GM18520 (cell line): ENCODE measurements around the gene THSD4.

Source experiments
- ATAC-seq: cut with Tn5 transposase; IDR thresholded peaks from one replicate; pipeline ENCODE4 v1.9.1; 2021; ENCODE audit not compliant: unreplicated experiment

THSD4 gene

DNA sequence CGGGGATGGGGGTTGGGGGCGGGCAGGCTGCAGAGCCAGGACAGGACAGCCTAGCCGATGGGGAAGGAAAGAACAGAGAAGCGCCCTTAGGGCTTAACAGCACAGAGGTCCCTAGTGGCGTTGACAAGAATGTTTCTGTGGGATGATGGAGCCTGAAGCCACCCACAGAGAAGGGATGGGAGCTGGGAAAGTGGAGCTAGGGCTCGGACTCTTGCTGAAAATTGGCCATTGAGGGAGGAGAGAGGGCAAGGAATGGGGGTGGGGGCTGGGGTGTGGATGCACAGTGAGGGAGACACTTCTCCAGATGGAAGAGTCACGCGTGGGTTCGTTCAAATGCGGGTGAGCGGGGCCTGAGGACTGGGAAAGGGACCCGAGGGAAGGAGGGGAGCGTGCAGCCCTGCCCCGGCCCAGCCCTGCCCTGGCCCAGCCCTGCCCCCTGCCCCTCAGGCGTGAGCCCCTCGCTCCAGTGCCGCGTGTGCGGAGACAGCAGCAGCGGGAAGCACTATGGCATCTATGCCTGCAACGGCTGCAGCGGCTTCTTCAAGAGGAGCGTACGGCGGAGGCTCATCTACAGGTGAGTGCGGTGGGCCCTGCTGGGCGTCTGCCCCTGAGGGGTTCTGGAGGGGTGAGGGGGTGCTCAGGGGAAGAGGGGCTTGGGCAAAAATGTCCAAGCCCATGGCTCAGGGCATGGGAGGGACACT is 695.9 kb downstream of the THSD4 start:
- no peak for ATAC-seq

DNA sequence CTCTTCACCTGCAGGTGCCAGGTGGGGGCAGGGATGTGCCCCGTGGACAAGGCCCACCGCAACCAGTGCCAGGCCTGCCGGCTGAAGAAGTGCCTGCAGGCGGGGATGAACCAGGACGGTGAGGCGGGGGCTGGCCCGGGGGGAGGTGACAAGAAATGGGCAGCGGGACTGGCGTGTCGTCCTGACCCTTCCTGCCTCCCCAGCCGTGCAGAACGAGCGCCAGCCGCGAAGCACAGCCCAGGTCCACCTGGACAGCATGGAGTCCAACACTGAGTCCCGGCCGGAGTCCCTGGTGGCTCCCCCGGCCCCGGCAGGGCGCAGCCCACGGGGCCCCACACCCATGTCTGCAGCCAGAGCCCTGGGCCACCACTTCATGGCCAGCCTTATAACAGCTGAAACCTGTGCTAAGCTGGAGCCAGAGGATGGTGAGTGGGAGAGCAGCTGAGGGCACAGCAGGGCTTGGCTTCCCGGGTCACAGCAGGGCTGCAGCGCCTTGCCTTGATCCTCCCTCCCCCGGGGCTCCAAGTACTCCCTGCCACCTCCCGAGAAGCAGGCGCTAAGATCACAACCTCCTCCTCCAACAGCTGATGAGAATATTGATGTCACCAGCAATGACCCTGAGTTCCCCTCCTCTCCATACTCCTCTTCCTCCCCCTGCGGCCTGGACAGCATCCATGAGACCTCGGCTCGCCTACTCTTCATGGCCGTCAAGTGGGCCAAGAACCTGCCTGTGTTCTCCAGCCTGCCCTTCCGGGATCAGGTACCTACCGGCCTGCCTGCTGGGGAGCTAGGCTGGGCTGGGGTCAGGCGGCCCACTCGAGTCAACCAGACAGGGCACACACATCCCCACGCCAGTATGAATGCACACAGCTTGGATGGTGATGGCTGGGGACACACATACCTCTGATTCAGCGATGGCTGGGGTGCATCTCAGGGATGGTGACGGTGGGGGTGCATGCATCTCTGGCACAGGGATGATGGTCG is 696.8 kb downstream of the THSD4 start:
- no peak for ATAC-seq

DNA sequence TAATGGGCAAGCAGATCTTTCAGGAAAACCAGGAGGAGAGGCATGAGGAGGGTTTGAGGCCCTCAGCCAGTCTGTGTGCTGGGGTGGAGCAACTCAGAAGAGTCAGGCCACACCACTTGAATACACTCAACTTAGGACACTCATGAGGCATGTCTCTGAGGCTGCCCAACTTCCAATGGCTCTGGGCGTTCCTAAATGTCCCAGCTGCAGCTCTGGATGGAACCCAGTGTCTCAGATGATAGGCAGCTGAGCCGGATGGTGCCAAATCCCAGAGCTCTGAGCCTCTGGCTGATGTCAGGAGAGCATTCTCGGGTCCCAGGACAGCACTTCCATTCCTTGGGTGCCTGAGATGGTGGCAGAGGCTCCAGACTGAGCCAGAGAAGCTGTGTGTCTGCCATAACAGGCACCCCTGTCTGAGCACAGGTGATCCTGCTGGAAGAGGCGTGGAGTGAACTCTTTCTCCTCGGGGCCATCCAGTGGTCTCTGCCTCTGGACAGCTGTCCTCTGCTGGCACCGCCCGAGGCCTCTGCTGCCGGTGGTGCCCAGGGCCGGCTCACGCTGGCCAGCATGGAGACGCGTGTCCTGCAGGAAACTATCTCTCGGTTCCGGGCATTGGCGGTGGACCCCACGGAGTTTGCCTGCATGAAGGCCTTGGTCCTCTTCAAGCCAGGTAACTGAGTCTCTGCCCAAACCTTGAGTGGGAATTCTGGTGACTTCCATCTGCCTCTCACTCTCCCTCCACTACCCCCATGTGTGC is 697.9 kb downstream of the THSD4 start:
- ATAC-seq: no peak

DNA sequence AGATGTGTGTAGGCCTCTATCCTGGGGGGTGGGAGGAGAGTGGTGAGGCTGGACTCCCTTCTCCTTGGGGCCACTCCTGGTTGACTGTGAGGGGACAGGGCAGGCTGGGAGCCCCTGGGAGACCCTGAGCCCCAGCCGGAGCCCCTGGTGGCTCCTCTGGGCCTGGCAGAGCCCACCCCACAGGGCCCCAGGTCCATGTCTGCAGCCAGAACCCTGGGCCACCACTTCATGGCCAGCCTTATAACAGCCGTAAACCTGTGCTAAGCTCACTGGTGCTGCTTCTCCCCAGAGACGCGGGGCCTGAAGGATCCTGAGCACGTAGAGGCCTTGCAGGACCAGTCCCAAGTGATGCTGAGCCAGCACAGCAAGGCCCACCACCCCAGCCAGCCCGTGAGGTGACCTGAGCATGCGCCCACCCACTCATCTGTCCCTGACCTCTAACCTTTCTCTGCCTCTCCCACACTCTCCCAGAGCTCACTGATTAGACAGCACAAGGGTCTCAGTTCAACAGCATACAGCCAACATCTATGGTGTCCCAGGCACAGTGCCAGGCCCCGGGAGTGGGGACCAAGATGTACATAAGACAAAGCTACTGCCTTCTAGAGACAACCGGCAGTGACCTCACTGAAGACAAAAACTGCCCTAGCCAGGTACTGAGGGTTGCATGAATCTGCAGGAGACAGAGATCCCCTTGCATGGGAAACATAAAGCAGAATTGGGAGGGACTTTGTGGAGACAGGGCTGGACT is 698.6 kb downstream of the THSD4 start:
- no peak for ATAC-seq

DNA sequence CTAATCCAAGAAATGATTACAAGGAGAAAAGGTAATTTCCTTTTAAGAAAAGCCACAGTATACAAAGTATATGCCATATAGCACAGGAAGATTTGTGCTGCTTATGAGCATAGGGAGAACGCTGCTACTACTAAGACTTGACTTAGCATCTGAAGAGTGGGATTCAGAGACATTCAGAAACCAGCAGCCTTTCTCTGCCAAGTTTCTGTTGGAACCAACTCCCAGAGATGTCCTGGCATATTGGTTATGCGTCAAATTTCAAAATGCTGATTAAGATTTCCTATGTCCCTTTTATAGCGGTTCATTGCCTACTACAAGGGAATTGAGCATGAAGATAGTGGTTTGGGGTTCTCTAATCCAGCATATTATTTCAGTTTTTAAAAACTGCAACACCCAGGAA is 700.0 kb downstream of the THSD4 start:
- no peak for ATAC-seq

DNA sequence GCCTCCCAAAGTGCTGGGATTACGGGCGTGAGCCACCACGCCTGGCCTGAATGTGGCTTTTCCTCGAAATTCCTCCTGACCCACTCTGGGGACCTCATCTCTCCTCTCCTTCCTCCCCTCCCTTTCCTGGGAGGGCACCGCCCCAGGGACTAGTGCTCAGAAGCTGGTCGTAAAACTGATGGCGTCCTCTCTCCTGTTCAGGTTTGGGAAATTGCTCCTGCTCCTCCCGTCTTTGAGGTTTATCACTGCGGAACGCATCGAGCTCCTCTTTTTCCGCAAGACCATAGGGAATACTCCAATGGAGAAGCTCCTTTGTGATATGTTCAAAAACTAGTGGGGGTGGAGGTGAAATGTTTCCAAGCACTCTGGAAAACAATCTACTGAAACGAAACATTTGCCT is 702.1 kb downstream of the THSD4 start:
- ATAC-seq: no peak

DNA sequence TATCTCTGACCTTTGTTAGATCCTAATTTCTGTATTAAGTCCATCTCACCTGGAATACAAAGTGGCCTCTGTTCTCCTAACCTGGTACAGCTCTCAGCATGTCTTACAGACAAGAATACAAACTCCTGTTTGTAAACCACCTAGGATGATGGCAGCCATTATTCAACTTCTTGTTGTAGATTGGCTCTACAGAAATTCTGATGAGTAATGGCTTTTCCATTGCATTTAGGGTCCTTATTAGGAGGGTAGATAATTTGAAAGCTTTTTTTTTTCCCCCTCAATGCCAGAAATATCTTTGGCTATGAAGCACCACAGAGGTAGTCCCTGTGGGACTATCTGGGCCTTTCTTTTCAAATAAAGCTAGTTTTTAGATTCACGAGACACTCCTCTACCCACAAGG is 704.9 kb downstream of the THSD4 start:
- no peak for ATAC-seq

DNA sequence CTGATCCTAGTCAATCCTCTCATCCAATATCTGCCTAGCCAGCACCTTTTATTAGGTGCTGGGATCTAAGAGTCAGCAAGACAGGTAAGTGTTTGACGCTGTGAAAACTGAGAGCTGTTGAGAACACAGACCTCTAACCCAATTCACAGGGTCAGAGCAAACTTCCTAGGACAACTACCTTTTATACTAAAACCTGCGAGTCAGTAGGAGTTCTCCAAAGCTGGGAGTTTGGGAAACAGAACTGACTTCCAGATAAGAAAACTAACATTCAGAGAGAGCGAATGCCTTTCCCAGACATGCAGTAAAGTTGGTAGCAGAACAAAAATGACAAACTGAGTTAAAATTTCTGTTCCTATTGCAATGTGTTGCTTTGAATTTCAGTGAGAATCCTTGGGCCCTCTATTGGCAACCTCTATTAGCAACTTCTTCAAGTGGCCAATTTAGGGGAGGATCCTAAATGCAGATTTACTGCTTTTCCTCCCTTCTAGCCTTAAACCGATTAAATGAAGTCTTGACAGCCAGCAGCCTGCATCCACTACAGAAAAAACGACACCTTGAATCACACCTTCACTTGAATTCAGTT is 706.4 kb downstream of the THSD4 start:
- ATAC-seq: no peak

DNA sequence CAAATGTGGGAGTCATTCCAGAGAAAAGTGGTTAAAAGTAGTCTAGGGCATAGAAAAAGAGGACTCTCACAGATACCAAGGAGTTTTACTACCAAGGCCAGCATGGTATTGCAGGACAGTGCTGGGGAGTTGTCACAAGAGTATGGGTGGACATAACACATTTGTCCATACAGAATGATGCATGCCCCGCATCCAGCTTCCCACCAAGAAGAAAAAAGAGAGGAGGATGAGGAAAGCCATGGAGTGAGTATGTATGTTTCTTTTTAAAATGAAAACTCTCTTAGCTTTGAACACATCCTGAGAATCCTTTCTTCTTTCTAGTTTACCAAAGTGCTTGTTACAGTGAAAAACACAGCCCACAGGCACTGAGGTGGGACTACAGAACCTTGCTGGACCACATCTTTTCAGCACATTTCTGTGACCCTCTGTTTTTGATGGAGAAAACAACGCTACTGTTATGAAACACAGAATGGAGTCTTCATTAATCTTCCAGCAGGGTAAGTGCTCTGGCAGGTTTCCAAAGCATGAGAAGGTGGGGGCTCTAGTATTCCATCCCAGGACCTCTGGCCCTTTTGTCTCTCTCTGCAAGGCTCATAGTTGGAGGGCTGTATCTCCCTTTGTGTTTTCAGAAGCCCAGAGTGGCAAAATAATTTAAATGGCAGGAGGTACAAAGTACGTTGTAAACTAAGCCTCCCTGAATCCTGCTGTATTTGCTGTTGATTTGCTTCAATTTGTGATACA is 707.8 kb downstream of the THSD4 start:
- ATAC-seq: no peak

DNA sequence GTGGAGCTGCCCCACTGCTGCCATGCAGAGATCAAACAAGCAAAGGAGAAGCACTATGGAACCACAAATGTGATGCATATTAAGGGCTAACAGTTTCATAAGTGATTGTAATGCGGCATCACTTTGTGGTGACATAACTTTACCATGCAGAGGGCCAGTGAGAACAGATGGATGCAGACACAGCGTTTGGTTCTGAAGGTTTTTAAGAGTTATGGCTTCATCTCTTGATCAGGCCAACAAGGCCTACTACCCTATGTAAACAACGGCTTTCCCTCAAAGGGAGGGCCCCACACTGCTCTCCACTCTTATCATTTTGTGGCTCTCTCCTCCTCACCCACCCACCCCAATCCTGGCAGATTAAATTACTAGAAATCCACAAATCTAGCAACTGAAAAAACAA is 708.5 kb downstream of the THSD4 start:
- no peak for ATAC-seq

DNA sequence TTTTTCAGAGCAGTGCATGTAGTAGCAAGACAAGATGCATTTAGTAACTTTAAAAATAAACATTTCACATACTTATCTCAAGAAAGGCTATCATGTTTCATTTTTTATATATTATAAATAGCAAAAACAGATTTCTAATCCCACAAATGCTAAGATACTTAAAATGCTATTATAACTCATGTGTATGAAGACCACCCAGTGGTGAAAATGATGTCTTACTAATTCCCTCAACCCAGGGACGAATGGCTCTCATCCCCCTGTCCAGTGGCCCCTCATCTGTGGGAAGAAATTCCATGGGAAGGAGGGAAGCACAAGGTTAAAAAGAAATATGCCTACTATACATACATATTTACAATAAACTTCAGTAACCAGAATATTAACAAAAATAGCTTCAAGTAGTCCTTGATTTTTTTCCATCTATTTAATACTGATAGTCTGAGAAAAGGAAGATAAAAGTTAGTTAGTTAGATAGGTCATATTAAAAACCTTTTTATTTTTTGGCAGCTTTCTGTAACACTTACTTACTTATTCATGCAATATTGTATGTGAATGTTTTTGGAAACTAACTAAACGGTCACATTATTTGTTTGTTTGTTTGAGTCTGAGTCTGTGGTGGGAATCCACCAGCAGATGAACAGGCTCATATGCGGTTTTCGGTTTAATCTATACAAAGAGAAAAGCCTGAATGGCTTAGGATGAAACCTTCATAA is 709.9 kb downstream of the THSD4 start:
- ATAC-seq: no peak

DNA sequence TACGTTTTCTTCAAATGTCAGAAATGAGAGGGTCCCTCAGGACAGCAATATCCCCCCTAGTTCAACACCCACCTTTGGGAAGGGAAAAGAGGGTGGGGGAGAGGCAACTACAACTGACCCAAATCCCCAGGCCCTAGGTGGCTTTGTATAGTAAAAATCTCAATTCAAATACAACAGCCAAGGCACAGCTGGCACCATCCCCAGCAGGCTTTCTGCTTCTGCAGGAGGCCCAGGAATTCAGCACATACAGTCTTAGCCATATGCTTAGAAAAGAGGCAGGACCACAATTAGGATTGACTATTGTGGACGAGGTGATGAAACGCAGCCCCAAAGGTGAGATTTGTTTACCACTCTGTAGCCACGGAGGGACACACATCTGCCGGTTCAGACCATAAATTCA is 710.9 kb downstream of the THSD4 start:
- no peak for ATAC-seq

DNA sequence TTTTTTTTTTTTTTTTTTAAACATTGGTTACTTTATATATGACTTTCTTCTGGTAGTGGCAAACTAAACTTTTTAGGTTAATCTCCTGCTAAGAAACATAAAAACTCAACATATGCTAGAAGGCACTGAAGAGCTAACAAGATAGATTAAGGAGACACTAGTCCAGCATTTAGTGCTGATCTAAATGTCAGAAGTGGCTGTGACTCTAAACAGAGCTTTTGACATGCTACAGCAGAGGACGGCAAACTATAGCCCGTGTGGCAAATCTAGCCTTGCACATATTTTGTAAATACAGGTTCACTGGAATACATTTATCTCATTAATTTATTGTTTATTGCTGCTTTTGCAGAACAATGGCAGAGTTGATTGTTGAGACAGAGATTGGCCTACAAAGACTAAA is 715.7 kb downstream of the THSD4 start:
- ATAC-seq: no peak
